SK-N-SH (cell line): ENCODE results near the gene NIBAN1. TPM values are rescaled to one million over a fixed set of nuclear protein-coding genes. Genes with fewer than 3 reads are reported as not detected.

Experiments
- CTCF ChIA-PET: fragments of 300-600, 350-600 bp; formaldehyde crosslinking; extraction: SDS; loops from one replicate; lab custom pipeline; 2021; lab: Yijun Ruan, JAX
- POLR2A ChIA-PET: fragments of 350-600 bp; sonication (Branson Sonifier 250); formaldehyde crosslinking; extraction: SDS; loops from one replicate; lab custom pipeline; 2020; ENCODE audit warnings: antibody characterized with exemption, inconsistent platforms; lab: Yijun Ruan, JAX
- DNase-seq: peaks from one replicate; pipeline ENCODE4 v3.0.0; 2012
- H2AFZ ChIP-seq: fragments of 200-600 bp; sonication (generic); 2 replicates; pipeline ENCODE4 v1.8.1; 2016; ENCODE audit warnings: antibody characterized with exemption, mild to moderate bottlenecking, low read depth
- H3F3A ChIP-seq: fragments of 200-600 bp; sonication (generic); replicated peaks from 2 replicates; pipeline ENCODE3; 2016; ENCODE audit warnings: antibody characterized with exemption, mild to moderate bottlenecking; ENCODE audit not compliant: insufficient read depth
- H3K27ac ChIP-seq, 2 experiments: fragments of 200-500 bp in 1 of 2; fragments of 200-600 bp in 1 of 2; sonication (Bioruptor generic) in 1 of 2; sonication (generic), shearing (Covaris generic) in 1 of 2; 2 replicates each; pipeline versions ENCODE4 v1.5.1 to v1.6.1; 2014 to 2016; ENCODE audit warnings: low read depth in 2 of 2, inconsistent platforms in 1 of 2, low read length in 1 of 2, mild to moderate bottlenecking in 1 of 2, mixed read lengths in 1 of 2
- H3K27me3 ChIP-seq: fragments of 200-600 bp; sonication (generic), shearing (Covaris generic); 2 replicates; pipeline ENCODE4 v1.6.1; 2016; ENCODE audit warnings: mixed run types; ENCODE audit not compliant: insufficient read depth
- H3K36me3 ChIP-seq, 2 experiments: fragments of 200-500 bp in 1 of 2; fragments of 200-600 bp in 1 of 2; sonication (Bioruptor generic) in 1 of 2; sonication (generic) in 1 of 2; replicated peaks in 1 of 2; 2 replicates each; pipeline versions ENCODE3 to v1.5.1; 2014 to 2016; ENCODE audit warnings: low read length in 1 of 2, mild to moderate bottlenecking in 1 of 2; ENCODE audit not compliant: insufficient read depth in 2 of 2, control insufficient read depth in 1 of 2
- H3K4me1 ChIP-seq, 2 experiments: fragments of 200-500 bp in 1 of 2; fragments of 200-600 bp in 1 of 2; sonication (Bioruptor generic) in 1 of 2; sonication (generic), shearing (Covaris generic) in 1 of 2; 2 replicates each; pipeline versions ENCODE4 v1.5.1 to v1.6.1; 2014 to 2016; ENCODE audit warnings: low read depth in 1 of 2, low read length in 1 of 2, mixed run types in 1 of 2; ENCODE audit not compliant: insufficient read depth in 2 of 2, control insufficient read depth in 1 of 2
- H3K4me2 ChIP-seq: fragments of 200-600 bp; sonication (generic), shearing (Covaris generic); 2 replicates; pipeline ENCODE4 v1.6.1; 2017; ENCODE audit warnings: mixed run types
- H3K4me3 ChIP-seq, 2 experiments: fragments of 200-500 bp in 1 of 2; fragments of 200-600 bp in 1 of 2; sonication (Bioruptor generic) in 1 of 2; sonication (generic), shearing (Covaris generic) in 1 of 2; 2 replicates each; pipeline versions ENCODE4 v1.5.1 to v1.8.1; 2014 to 2016; ENCODE audit warnings: low read depth in 2 of 2, inconsistent platforms in 1 of 2, low read length in 1 of 2, mild to moderate bottlenecking in 1 of 2, mixed read lengths in 1 of 2, moderate library complexity in 1 of 2
- H3K79me2 ChIP-seq: fragments of 200-600 bp; sonication (generic); 2 replicates; pipeline ENCODE4 v1.8.1; 2017; ENCODE audit warnings: mild to moderate bottlenecking; ENCODE audit not compliant: insufficient read depth
- H3K9ac ChIP-seq: fragments of 200-600 bp; sonication (generic); 2 replicates; pipeline ENCODE4 v1.6.1; 2017; ENCODE audit warnings: mixed run types
- H3K9me2 ChIP-seq: fragments of 200-600 bp; sonication (generic); 2 replicates; pipeline ENCODE4 v1.6.1; 2017; ENCODE audit warnings: mixed run types
- H3K9me3 ChIP-seq: fragments of 200-600 bp; sonication (generic); 2 replicates; pipeline ENCODE4 v1.6.1; 2017; ENCODE audit warnings: mixed run types, mild to moderate bottlenecking, moderate library complexity
- H4K20me1 ChIP-seq: fragments of 200-600 bp; sonication (generic); 2 replicates; pipeline ENCODE4 v1.6.1; 2017; ENCODE audit warnings: mild to moderate bottlenecking, mixed run types; ENCODE audit not compliant: insufficient read depth
- CHD2 ChIP-seq: fragments of 150-350 bp; IDR thresholded peaks from 2 replicates; pipeline ENCODE4 v1.6.1; 2018; ENCODE audit warnings: low read length; ENCODE audit not compliant: partially characterized antibody
- ELF1 ChIP-seq: IDR thresholded peaks from 2 replicates; pipeline ENCODE4 v1.4.0; 2012
- EP300 ChIP-seq, 2 experiments: IDR thresholded peaks; 2 replicates each; pipeline versions ENCODE4 v1.4.0 to v1.6.1; 2012; ENCODE audit warnings: borderline replicate concordance in 1 of 2, low read depth in 1 of 2, low read length in 1 of 2
- FOSL2 ChIP-seq: IDR thresholded peaks from 2 replicates; pipeline ENCODE4 v1.4.0; 2012; ENCODE audit warnings: low read depth, mild to moderate bottlenecking, moderate library complexity, borderline replicate concordance
- GATA2 ChIP-seq: sonication (generic); formaldehyde crosslinking; IDR thresholded peaks from 2 replicates; pipeline ENCODE4 v1.5.0; 2020; ENCODE audit warnings: mild to moderate bottlenecking, missing genetic modification reagents
- IRF3 ChIP-seq: fragments of 150-350 bp; IDR thresholded peaks from 2 replicates; pipeline ENCODE4 v1.6.1; 2016; ENCODE audit warnings: mild to moderate bottlenecking, low read depth, low read length
- MAX ChIP-seq: IDR thresholded peaks from 2 replicates; pipeline ENCODE4 v1.4.0; 2012; ENCODE audit warnings: low read depth
- MEF2A ChIP-seq: IDR thresholded peaks from 2 replicates; pipeline ENCODE4 v1.4.0; 2012; ENCODE audit warnings: low read depth, borderline replicate concordance
- NRF1 ChIP-seq: IDR thresholded peaks from 2 replicates; pipeline ENCODE4 v1.6.1; 2012; ENCODE audit warnings: low read depth, mild to moderate bottlenecking, low read length
- PBX3 ChIP-seq: IDR thresholded peaks from 2 replicates; pipeline ENCODE4; 2012
- RAD21 ChIP-seq: IDR thresholded peaks from 2 replicates; pipeline ENCODE4 v1.6.1; 2012; ENCODE audit warnings: mild to moderate bottlenecking, low read length
- RCOR1 ChIP-seq: fragments of 150-350 bp; IDR thresholded peaks from 2 replicates; pipeline ENCODE4 v1.6.1; 2017; ENCODE audit warnings: antibody characterized with exemption, low read length
- RFX5 ChIP-seq: IDR thresholded peaks from 2 replicates; pipeline ENCODE4 v1.6.1; 2012; ENCODE audit warnings: mild to moderate bottlenecking, improper control_type of control experiment, low read length
- RXRA ChIP-seq: IDR thresholded peaks from 2 replicates; pipeline ENCODE4 v1.4.0; 2012; ENCODE audit warnings: low read depth, mild to moderate bottlenecking, borderline replicate concordance
- SIN3A ChIP-seq: IDR thresholded peaks from 2 replicates; pipeline ENCODE4 v1.6.1; 2012; ENCODE audit warnings: low read depth, mild to moderate bottlenecking, low read length, moderate library complexity, borderline replicate concordance
- TAF1 ChIP-seq: IDR thresholded peaks from 2 replicates; pipeline ENCODE4 v1.6.1; 2012; ENCODE audit warnings: low read depth, mild to moderate bottlenecking, low read length, moderate library complexity, borderline replicate concordance
- TEAD4 ChIP-seq: IDR thresholded peaks from 2 replicates; pipeline ENCODE4 v1.4.0; 2012; ENCODE audit warnings: mild to moderate bottlenecking, borderline replicate concordance; ENCODE audit not compliant: insufficient read depth
- USF2 ChIP-seq: fragments of 150-350 bp; IDR thresholded peaks from 2 replicates; pipeline ENCODE4 v1.6.1; 2017; ENCODE audit warnings: antibody characterized with exemption, low read length, low read depth, borderline replicate concordance
- WGBS: methylation state at CpG from one replicate; pipeline ENCODE4 v1.1.6; 2017; ENCODE audit warnings: low lambda C conversion rate; 5-methylcytosine and 5-hydroxymethylcytosine counted together
- polyA plus RNA-seq, 3 experiments: library from polyadenylated mRNA; depleted of rRNA; stranded (reverse); fragments of >200 nt; gene quantifications; 2 replicates each; pipeline ENCODE4 v1.2.3, GENCODE V29; 2012

The NIBAN1 gene
- polyA plus RNA-seq, 1 of the 3 experiments (the other 2 are of a cell fraction) = 23.9 TPM

- TF ChIP-seq RFX5 (no peak), TEAD4 (no peak)
- H3K9me2 ChIP-seq = no peaks in the 10 kb centered on the region
- no peak overlapping the region for H3K4me3 ChIP-seq
- POLR2A ChIA-PET = no interaction called here
- WGBS = 69% methylated on average over 4 of the region's 4 CpGs
- H3K9ac ChIP-seq = no peak overlapping the region
- DNase-seq = no peak
- no peaks in the 10 kb centered on the region; the same call in 1 of the 2 replicates for H4K20me1 ChIP-seq
- no peaks in the 10 kb centered on the region for H3F3A ChIP-seq
- H3K4me1 ChIP-seq = peaks cover 0 to 31% of the 10 kb centered on the region in 2 experiments; a peak in 1 of 4 replicates
- H3K79me2 ChIP-seq = peaks cover 13% of the 10 kb centered on the region
- no peaks in the 10 kb centered on the region for H3K9me3 ChIP-seq
- no peaks in the 10 kb centered on the region for H3K27me3 ChIP-seq
- H3K4me2 ChIP-seq = peak overlapping the region; percentile 12; the same call in 1 of the 2 replicates
- H3K36me3 ChIP-seq = peaks cover 0 to 10% of the 10 kb centered on the region in 2 experiments
- CTCF ChIA-PET = interaction anchor here (1.2 kb wide), 1 partner anchor 15 kb away, joined by 3 read pairs; no protein-coding TSS in a partner anchor
- H3K27ac ChIP-seq = peak overlapping the region; percentile 2 to 20; a peak in 1 of 4 replicates
- H2AFZ ChIP-seq = no peak overlapping the region
These were observed 8.1 kb downstream of the NIBAN1 start for GRCh38 chr1:184965944-184966860.

- WGBS = 94% methylated on average over 8 of the region's 8 CpGs
- Histone ChIP-seq H3K27me3 (no peaks in the 10 kb centered on the region), H3K9me2 (no peaks in the 10 kb centered on the region), H4K20me1 (no peaks in the 10 kb centered on the region; the same call in 1 of the 2 replicates), H3F3A (no peaks in the 10 kb centered on the region), H3K36me3 (peaks cover 0 to 10% of the 10 kb centered on the region in 2 experiments), H3K79me2 (peaks cover 10% of the 10 kb centered on the region; the same call in 1 of the 2 replicates), H3K9me3 (no peaks in the 10 kb centered on the region), H3K27ac (no peak overlapping the region), H3K4me2 (no peak overlapping the region), H3K4me1 (peaks cover 0 to 23% of the 10 kb centered on the region in 2 experiments; a peak in 1 of 4 replicates), H3K4me3 (no peak overlapping the region), H3K9ac (no peak overlapping the region), H2AFZ (no peak overlapping the region)
- ChIA-PET CTCF (interaction anchor here (1.2 kb wide), 1 partner anchor 14 kb away, joined by 3 read pairs; no protein-coding TSS in a partner anchor), POLR2A (no interaction called here)
- DNase-seq = no peak
- TF ChIP-seq RAD21 = no peak
- no peak for TF ChIP-seq NRF1
- TF ChIP-seq RFX5 = no peak
- no peak for TF ChIP-seq RCOR1
- TF ChIP-seq MAX = no peak
- no peak for TF ChIP-seq FOSL2
- TF ChIP-seq GATA2 (CRISPR knock-in tag) = no peak
- no peak for TF ChIP-seq PBX3
- TF ChIP-seq IRF3 = no peak
- no peak for TF ChIP-seq EP300 (IDR thresholded peaks at IDR 0.05; ENCODE audit: borderline replicate concordance in 1 of 2, low read depth in 1 of 2, low read length in 1 of 2)
- no peak for TF ChIP-seq USF2
- no peak for TF ChIP-seq TAF1
- no peak for TF ChIP-seq ELF1
- no peak for TF ChIP-seq RXRA
- TF ChIP-seq MEF2A = no peak
- TF ChIP-seq TEAD4 = no peak
- TF ChIP-seq SIN3A = no peak
- TF ChIP-seq CHD2 = no peak
These were observed 8.9 kb downstream of the NIBAN1 start for GRCh38 chr1:184965439-184965838.
